K562 (cell line): ENCODE data around the gene MACF1. TPM values are rescaled to one million over a fixed set of nuclear protein-coding genes. Genes with fewer than 3 reads are reported as not detected.

Experiments
- ATAC-seq: fragments of 200-7000 bp; cut with Tn5 transposase; 3 replicates; pipeline ENCODE4 v1.9.1; 2020; ENCODE audit warnings: moderate library complexity
- BruUV-seq: library from RNA; stranded (reverse); fragments of 400-500 nt; replicated peaks from 2 replicates; lab custom pipeline; 2021; lab: Mats Ljungman, UMichigan
- CTCF ChIA-PET: fragments of 300-600 bp; formaldehyde crosslinking; extraction: SDS; loops from one replicate; lab custom pipeline; 2021; ENCODE audit warnings: low intra/inter-chr PET ratio; lab: Yijun Ruan, JAX
- POLR2A ChIA-PET: fragments of 300-600, 350-650 bp; sonication (Branson Sonifier 250); formaldehyde crosslinking; extraction: SDS; loops from one replicate; lab custom pipeline; 2021; ENCODE audit warnings: antibody characterized with exemption, inconsistent platforms; lab: Yijun Ruan, JAX
- DNase-seq, 4 experiments: peaks; one replicate each; pipeline versions ENCODE4 v3.0.0 to v3.0.0-alpha.2; 2011 to 2018; ENCODE audit warnings: low spot score in 3 of 4, mixed read lengths in 3 of 4; ENCODE audit errors: extremely low read depth in 1 of 4
- FAIRE-seq: peaks from 2 replicates; lab custom pipeline; 2011; peaks lifted over from hg19 to GRCh38; lab: Jason Lieb, UNC
- H2AFZ ChIP-seq: 2 replicates; pipeline ENCODE4 v1.6.0; 2011; ENCODE audit warnings: low read depth, low read length, control low read depth, inconsistent platforms
- H3K27ac ChIP-seq: fragments of 200-600 bp; 3 replicates; pipeline ENCODE4 v1.8.0; 2011; ENCODE audit warnings: low read depth, mild to moderate bottlenecking, control low read depth, inconsistent platforms, low read length, moderate library complexity, mixed read lengths; ENCODE audit errors: extremely low read depth
- H3K27me3 ChIP-seq, 2 experiments: fragments of 300-600 bp in 1 of 2; 2 replicates in 1 of 2; 3 replicates in 1 of 2; pipeline versions ENCODE4 v1.6.0 to v1.8.0; 2011; ENCODE audit warnings: inconsistent platforms in 2 of 2, low read length in 2 of 2, mild to moderate bottlenecking in 1 of 2, mixed read lengths in 1 of 2, moderate library complexity in 1 of 2; ENCODE audit not compliant: control insufficient read depth in 2 of 2, insufficient read depth in 2 of 2
- H3K36me3 ChIP-seq: fragments of 300-600 bp; 3 replicates; pipeline ENCODE4 v1.8.0; 2011; ENCODE audit warnings: mild to moderate bottlenecking, low read length, inconsistent platforms; ENCODE audit not compliant: control insufficient read depth, insufficient read depth
- H3K4me1 ChIP-seq, 2 experiments: fragments of 200-600 bp in 1 of 2; replicated peaks in 1 of 2; 2 replicates in 1 of 2; 3 replicates in 1 of 2; pipeline versions ENCODE4 v1.5.1 to v1.8.0; 2011; ENCODE audit warnings: inconsistent platforms in 2 of 2, low read length in 2 of 2, mild to moderate bottlenecking in 1 of 2, mixed read lengths in 1 of 2, moderate library complexity in 1 of 2; ENCODE audit not compliant: control insufficient read depth in 2 of 2, insufficient read depth in 2 of 2
- H3K4me2 ChIP-seq: 2 replicates; pipeline ENCODE4 v1.6.1; 2011; ENCODE audit warnings: low read length, control low read depth, inconsistent platforms, mixed read lengths; ENCODE audit not compliant: insufficient read depth
- H3K4me3 ChIP-seq: fragments of 200-600 bp; sonication (generic), shearing (Covaris generic); 2 replicates; pipeline ENCODE4 v1.5.1; 2016; ENCODE audit warnings: control low read depth, inconsistent platforms
- H3K79me2 ChIP-seq: fragments of 200-600 bp; 3 replicates; pipeline ENCODE4 v1.8.0; 2011; ENCODE audit warnings: low read length, inconsistent platforms; ENCODE audit not compliant: control insufficient read depth, insufficient read depth
- H3K9ac ChIP-seq, 2 experiments: 2 replicates each; pipeline versions ENCODE4 v1.6.0 to v1.6.1; 2011; ENCODE audit warnings: low read depth in 2 of 2, low read length in 2 of 2, control low read depth in 1 of 2, inconsistent platforms in 1 of 2, mild to moderate bottlenecking in 1 of 2, mixed read lengths in 1 of 2; ENCODE audit not compliant: insufficient read depth in 1 of 2
- H3K9me1 ChIP-seq: one replicate; pipeline ENCODE4 v1.6.0; 2011; ENCODE audit warnings: inconsistent platforms, mild to moderate bottlenecking, low read length, moderate library complexity; ENCODE audit not compliant: control insufficient read depth, insufficient read depth
- H3K9me3 ChIP-seq: replicated peaks from 2 replicates; pipeline ENCODE4 v1.5.1; 2011; ENCODE audit warnings: low read depth, low read length, inconsistent platforms; ENCODE audit not compliant: control insufficient read depth, insufficient read depth
- H4K20me1 ChIP-seq: replicated peaks from 2 replicates; pipeline ENCODE4 v1.6.1; 2011; ENCODE audit warnings: low read length, inconsistent platforms, mixed read lengths; ENCODE audit not compliant: control insufficient read depth, insufficient read depth
- DDX20 ChIP-seq: fragments of 450-650 bp; IDR thresholded peaks from 2 replicates; pipeline ENCODE4 v1.6.1; 2016; ENCODE audit warnings: missing genetic modification characterization, low read depth, mild to moderate bottlenecking, missing compliant biosample characterization, moderate library complexity
- L3MBTL2 ChIP-seq: fragments of 450-650 bp; IDR thresholded peaks from 2 replicates; pipeline ENCODE4 v1.6.1; 2016; ENCODE audit warnings: mild to moderate bottlenecking, moderate library complexity
- MECOM ChIP-seq: fragments of 250-450 bp; sonication (Bioruptor Pico); IDR thresholded peaks from 2 replicates; pipeline ENCODE4 v1.8.0; 2022; ENCODE audit warnings: inconsistent platforms
- NRF1 ChIP-seq, 2 experiments: fragments of 450-650 bp; IDR thresholded peaks in 1 of 2; conservative IDR thresholded peaks in 1 of 2; 2 replicates each; pipeline ENCODE4 v1.6.1; 2014; ENCODE audit warnings: mild to moderate bottlenecking in 2 of 2
- PCBP1 ChIP-seq: fragments of 200-400 bp; formaldehyde crosslinking; IDR thresholded peaks from 2 replicates; pipeline ENCODE4 v1.6.1; 2018; ENCODE audit warnings: mild to moderate bottlenecking, low read depth, low read length; ENCODE audit not compliant: poor library complexity, severe bottlenecking
- POU5F1 ChIP-seq: fragments of 150-350 bp; IDR thresholded peaks from 2 replicates; pipeline ENCODE4 v1.6.1; 2014; ENCODE audit warnings: borderline replicate concordance, low read length, low read depth, mild to moderate bottlenecking; ENCODE audit not compliant: partially characterized antibody
- PTRF ChIP-seq: fragments of 450-650 bp; IDR thresholded peaks from 2 replicates; pipeline ENCODE4 v1.6.1; 2016; ENCODE audit warnings: mild to moderate bottlenecking, missing genetic modification characterization, missing compliant biosample characterization
- RFX7 ChIP-seq: fragments of 250-450 bp; sonication (Bioruptor Pico); IDR thresholded peaks from 2 replicates; pipeline ENCODE4 v1.5.1; 2021; ENCODE audit warnings: mild to moderate bottlenecking
- U2AF2 ChIP-seq: fragments of 200-400 bp; formaldehyde crosslinking; optimal IDR thresholded peaks from 2 replicates; pipeline ENCODE3; 2017; ENCODE audit warnings: low read depth, mild to moderate bottlenecking, low read length
- ZNF140 ChIP-seq: fragments of 250-450 bp; sonication (Bioruptor Pico); IDR thresholded peaks from 2 replicates; pipeline ENCODE4 v1.8.0; 2021; ENCODE audit warnings: moderate library complexity, mild to moderate bottlenecking, inconsistent platforms
- ZNF436 ChIP-seq: fragments of 250-450, 450-650 bp; sonication (Bioruptor Pico); formaldehyde crosslinking; IDR thresholded peaks from 2 replicates; pipeline ENCODE4 v1.7.0; 2020; ENCODE audit warnings: mild to moderate bottlenecking
- WGBS: fragments of 100-300 bp; shearing (Covaris generic); methylation state at CpG from one replicate; pipeline ENCODE4 v1.1.6; 2016; ENCODE audit warnings: low coverage, mixed read lengths; ENCODE audit not compliant: insufficient coverage; ENCODE audit errors: missing lambda C conversion rate; 5-methylcytosine and 5-hydroxymethylcytosine counted together
- in situ Hi-C: fragments of 300-500 bp; cut with MboI; formaldehyde crosslinking; loops from 4 replicates; pipeline ENCODE4 v1.15.0; 2018; ENCODE audit warnings: inconsistent platforms, mixed read lengths
- intact Hi-C: fragments of 100-400 bp; cut with micrococcal nuclease; formaldehyde crosslinking; loops from 2 replicates; pipeline ENCODE4 v1.14.2; 2022
- polyA plus RNA-seq, 8 experiments: library from polyadenylated mRNA; depleted of rRNA in 4 of 8; stranded (reverse) in 5 of 8; unstranded in 3 of 8; fragments of >200 nt; fragmentation: Nextera tagmentation in 2 of 8; fragmentation: Illumina TruSeq in 1 of 8; extraction: Ambion mirVana in 2 of 8; extraction: Trizol in 1 of 8; gene quantifications; 2 replicates each; pipeline versions ENCODE4 v1.2.1 to v1.2.3, GENCODE V29; 2011 to 2014; ENCODE audit warnings: inconsistent platforms in 1 of 8, missing spikeins in 1 of 8
- total RNA-seq, 7 experiments: library from RNA; depleted of rRNA in 6 of 7; stranded (reverse); fragments of >200 nt in 6 of 7; fragmentation: Illumina TruSeq in 2 of 7; extraction: Trizol in 2 of 7; gene quantifications; 2 replicates each; pipeline versions ENCODE4 v1.2.1 to v1.2.3, GENCODE V29; 2011 to 2021; ENCODE audit warnings: low replicate concordance in 1 of 7
- TF ChIP-seq, protein P1 (sequence below): sonication (generic); formaldehyde crosslinking; IDR thresholded peaks from 2 replicates; pipeline ENCODE4 v1.8.0; 2022; ENCODE audit warnings: missing genetic modification reagents, mild to moderate bottlenecking, borderline replicate concordance

The MACF1 gene
- total and polyA plus RNA-seq, 9 of the 15 experiments (the other 6 are each of a cell fraction or from before 2014, with no cell fraction given): 13.2 to 232 (median 112) TPM

DNA sequence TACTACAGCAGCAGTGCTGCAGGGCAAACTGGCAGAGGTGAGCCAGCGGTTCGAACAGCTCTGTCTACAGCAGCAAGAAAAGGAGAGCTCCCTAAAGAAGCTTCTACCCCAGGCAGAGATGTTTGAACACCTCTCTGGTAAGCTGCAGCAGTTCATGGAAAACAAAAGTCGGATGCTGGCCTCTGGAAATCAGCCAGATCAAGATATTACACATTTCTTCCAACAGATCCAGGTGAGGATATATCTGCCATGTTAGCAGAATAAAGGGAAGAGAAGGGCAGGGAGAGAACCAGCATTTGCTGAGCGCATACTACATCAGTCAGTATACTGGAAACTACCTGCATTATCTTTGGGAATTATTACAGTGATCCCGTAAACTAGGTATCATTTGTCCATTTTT lies 157.0 kb downstream of the MACF1 start:
- 87% methylated on average over 5 of the region's 5 CpGs for WGBS
- FAIRE-seq (no peak), DNase-seq (no peak), ATAC-seq (no peak)
- Histone ChIP-seq H3K4me2 (no peak overlapping the region), H3K4me1 (no peaks in the 10 kb centered on the region), H3K36me3 (peaks cover 77% of the 10 kb centered on the region), H3K9ac (no peak overlapping the region), H3K9me1 (no peaks in the 10 kb centered on the region), H3K4me3 (no peak overlapping the region), H3K27ac (no peak overlapping the region), H3K27me3 (no peaks in the 10 kb centered on the region), H2AFZ (no peak overlapping the region), H4K20me1 (no peaks in the 10 kb centered on the region; the same call in 1 of the 2 replicates), H3K79me2 (no peaks in the 10 kb centered on the region), H3K9me3 (no peaks in the 10 kb centered on the region)
- POLR2A ChIA-PET: interaction anchor here (0.6 to 1.6 kb wide), 7 partner anchors 8 to 244 kb away, joined by 3 to 5 read pairs (median 4); no protein-coding TSS in a partner anchor
- in situ Hi-C loops: no loop called here
- TF ChIP-seq POU5F1: no peak
- TF ChIP-seq ZNF436: no peak
- TF ChIP-seq, protein P1, sequence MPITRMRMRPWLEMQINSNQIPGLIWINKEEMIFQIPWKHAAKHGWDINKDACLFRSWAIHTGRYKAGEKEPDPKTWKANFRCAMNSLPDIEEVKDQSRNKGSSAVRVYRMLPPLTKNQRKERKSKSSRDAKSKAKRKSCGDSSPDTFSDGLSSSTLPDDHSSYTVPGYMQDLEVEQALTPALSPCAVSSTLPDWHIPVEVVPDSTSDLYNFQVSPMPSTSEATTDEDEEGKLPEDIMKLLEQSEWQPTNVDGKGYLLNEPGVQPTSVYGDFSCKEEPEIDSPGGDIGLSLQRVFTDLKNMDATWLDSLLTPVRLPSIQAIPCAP: no peak
- TF ChIP-seq NRF1 (conservative IDR thresholded peaks at IDR 0.05 in 1 of 2, IDR thresholded peaks at IDR 0.05 in 1 of 2): no peak
- TF ChIP-seq ZNF140 (CRISPR knock-in tag): no peak
- TF ChIP-seq PCBP1: no peak
- no peak for TF ChIP-seq MECOM
- TF ChIP-seq DDX20 (tag): no peak
- no peak for TF ChIP-seq L3MBTL2
- TF ChIP-seq PTRF (tag): no peak
- TF ChIP-seq U2AF2: no peak
- TF ChIP-seq RFX7 (CRISPR knock-in tag): no peak
- intact Hi-C loops: no loop called here
- no TSS peak for BruUV-seq
- CTCF ChIA-PET: no interaction called here
